Measurements from ENCODE around the gene SPIRE2.

- TF ChIP-seq CTCF (IDR thresholded peaks at IDR 0.05): no peak
- no peak for TF ChIP-seq POLR2A (IDR thresholded peaks at IDR 0.05)
- no peak for TF ChIP-seq POLR2AphosphoS5 (IDR thresholded peaks at IDR 0.05)
Observed at GRCh38 chr16:89890200-89890599, 61.9 kb downstream of the SPIRE2 start.

Measured in gastroesophageal sphincter (tissue), 3 donors.